HEK293 (cell line): ENCODE measurements around the gene ALDOC.

Experiments used
- CTCF ChIA-PET: fragments of 350-600 bp; formaldehyde crosslinking; extraction: SDS; loops from one replicate; lab custom pipeline; 2021; ENCODE audit warnings: antibody characterized with exemption; lab: Yijun Ruan, JAX
- POLR2A ChIA-PET: fragments of 300-600 bp; formaldehyde crosslinking; extraction: SDS; loops from one replicate; lab custom pipeline; 2020; ENCODE audit warnings: antibody characterized with exemption, inconsistent platforms; lab: Yijun Ruan, JAX
- H3K27ac ChIP-seq: fragments of 200-500 bp; sonication (Bioruptor generic); 2 replicates; pipeline ENCODE4 v1.5.1; 2014; ENCODE audit warnings: low read depth, low read length, control low read depth, inconsistent platforms; ENCODE audit errors: extremely low read depth
- H3K36me3 ChIP-seq, 2 experiments: fragments of 200-500 bp in 1 of 2; sonication (Bioruptor generic) in 1 of 2; 1 replicate in 1 of 2; 2 replicates in 1 of 2; pipeline ENCODE4 v1.5.1; 2014 to 2017; ENCODE audit warnings: inconsistent platforms in 2 of 2, low read length in 2 of 2; ENCODE audit not compliant: control insufficient read depth in 2 of 2, insufficient read depth in 1 of 2
- H3K4me1 ChIP-seq: fragments of 200-500 bp; sonication (Bioruptor generic); 2 replicates; pipeline ENCODE4 v1.5.1; 2014; ENCODE audit warnings: mild to moderate bottlenecking, low read length, inconsistent platforms; ENCODE audit not compliant: control insufficient read depth, insufficient read depth
- H3K4me3 ChIP-seq: 2 replicates; pipeline ENCODE4 v1.5.1; 2011; ENCODE audit warnings: low read depth, mild to moderate bottlenecking, control low read depth, low read length, moderate library complexity
- H3K9me3 ChIP-seq: fragments of 200-500 bp; sonication (Bioruptor generic); 2 replicates; pipeline ENCODE4 v1.5.1; 2014; ENCODE audit warnings: low read depth, low read length, inconsistent platforms; ENCODE audit not compliant: control insufficient read depth, insufficient read depth
- GLIS2 ChIP-seq: fragments of 450-650 bp; formaldehyde crosslinking; IDR thresholded peaks from 2 replicates; pipeline ENCODE4 v1.5.1; 2016; ENCODE audit warnings: missing biosample characterization, missing genetic modification characterization
- HIC1 ChIP-seq: fragments of 450-650 bp; formaldehyde crosslinking; IDR thresholded peaks from 2 replicates; pipeline ENCODE4 v1.5.1; 2016; ENCODE audit warnings: missing biosample characterization, missing genetic modification characterization
- KLF10 ChIP-seq: fragments of 450-650 bp; IDR thresholded peaks from 2 replicates; pipeline ENCODE4 v1.5.1; 2018; ENCODE audit warnings: missing biosample characterization, mild to moderate bottlenecking, missing genetic modification characterization
- KLF8 ChIP-seq: fragments of 450-650 bp; formaldehyde crosslinking; IDR thresholded peaks from 2 replicates; pipeline ENCODE4 v1.5.1; 2016; ENCODE audit warnings: missing biosample characterization, missing genetic modification characterization
- MEIS1 ChIP-seq: sonication (generic); formaldehyde crosslinking; IDR thresholded peaks from 2 replicates; pipeline ENCODE4 v1.8.1; 2022; ENCODE audit warnings: missing genetic modification reagents, mild to moderate bottlenecking, borderline replicate concordance
- OVOL3 ChIP-seq: fragments of 450-650 bp; formaldehyde crosslinking; IDR thresholded peaks from 2 replicates; pipeline ENCODE4 v1.5.1; 2016; ENCODE audit warnings: missing biosample characterization, missing genetic modification characterization
- PRDM4 ChIP-seq: fragments of 450-650 bp; formaldehyde crosslinking; IDR thresholded peaks from 2 replicates; pipeline ENCODE4 v1.5.1; 2017; ENCODE audit warnings: missing biosample characterization, missing genetic modification characterization
- SALL2 ChIP-seq: fragments of 450-650 bp; formaldehyde crosslinking; IDR thresholded peaks from 2 replicates; pipeline ENCODE4 v1.5.0; 2017; ENCODE audit warnings: missing biosample characterization, mild to moderate bottlenecking, missing genetic modification characterization, borderline replicate concordance
- ZBTB8A ChIP-seq: fragments of 450-650 bp; formaldehyde crosslinking; IDR thresholded peaks from 2 replicates; pipeline ENCODE4 v1.5.1; 2016; ENCODE audit warnings: missing biosample characterization, missing genetic modification characterization
- ZIC2 ChIP-seq: fragments of 450-650 bp; formaldehyde crosslinking; IDR thresholded peaks from 2 replicates; pipeline ENCODE4 v1.5.1; 2016; ENCODE audit warnings: missing biosample characterization, missing genetic modification characterization
- ZNF140 ChIP-seq: fragments of 450-650 bp; formaldehyde crosslinking; IDR thresholded peaks from 2 replicates; pipeline ENCODE4 v1.5.1; 2016; ENCODE audit warnings: missing biosample characterization, missing genetic modification characterization
- ZNF148 ChIP-seq: fragments of 450-650 bp; formaldehyde crosslinking; IDR thresholded peaks from 2 replicates; pipeline ENCODE4 v1.5.0; 2017; ENCODE audit warnings: missing biosample characterization, missing genetic modification characterization, borderline replicate concordance
- ZNF157 ChIP-seq: fragments of 450-650 bp; formaldehyde crosslinking; IDR thresholded peaks from 2 replicates; pipeline ENCODE4 v1.5.1; 2016; ENCODE audit warnings: missing biosample characterization, missing genetic modification characterization
- ZNF16 ChIP-seq: fragments of 450-650 bp; formaldehyde crosslinking; IDR thresholded peaks from 2 replicates; pipeline ENCODE4 v1.5.1; 2016; ENCODE audit warnings: low read depth, missing biosample characterization, missing genetic modification characterization
- ZNF175 ChIP-seq: fragments of 450-650 bp; formaldehyde crosslinking; IDR thresholded peaks from 2 replicates; pipeline ENCODE4 v1.5.1; 2016; ENCODE audit warnings: missing biosample characterization, missing genetic modification characterization
- ZNF24 ChIP-seq: fragments of 450-650 bp; formaldehyde crosslinking; IDR thresholded peaks from 2 replicates; pipeline ENCODE4 v1.5.1; 2016; ENCODE audit warnings: missing biosample characterization, missing genetic modification characterization
- ZNF274 ChIP-seq, 2 experiments: fragments of 200-500 bp in 1 of 2; fragments of 450-650 bp in 1 of 2; sonication (Bioruptor generic) in 1 of 2; formaldehyde crosslinking in 1 of 2; IDR thresholded peaks; 2 replicates each; pipeline versions ENCODE4 v1.5.1 to v1.6.1; 2014 to 2016; ENCODE audit warnings: borderline replicate concordance in 1 of 2, inconsistent platforms in 1 of 2, low read length in 1 of 2, missing biosample characterization in 1 of 2, missing genetic modification characterization in 1 of 2
- ZNF311 ChIP-seq: fragments of 450-650 bp; formaldehyde crosslinking; IDR thresholded peaks from 2 replicates; pipeline ENCODE4 v1.5.1; 2017; ENCODE audit warnings: missing biosample characterization, missing genetic modification characterization, borderline replicate concordance
- ZNF394 ChIP-seq: fragments of 450-650 bp; formaldehyde crosslinking; IDR thresholded peaks from 2 replicates; pipeline ENCODE4 v1.5.1; 2016; ENCODE audit warnings: missing biosample characterization, missing genetic modification characterization, mild to moderate bottlenecking, moderate library complexity, borderline replicate concordance
- ZNF514 ChIP-seq: fragments of 450-650 bp; formaldehyde crosslinking; IDR thresholded peaks from 2 replicates; pipeline ENCODE4 v1.5.1; 2016; ENCODE audit warnings: missing biosample characterization, missing genetic modification characterization
- ZNF544 ChIP-seq: fragments of 450-650 bp; formaldehyde crosslinking; IDR thresholded peaks from 2 replicates; pipeline ENCODE4 v1.5.0; 2017; ENCODE audit warnings: missing biosample characterization, missing genetic modification characterization
- ZNF571 ChIP-seq: fragments of 450-650 bp; formaldehyde crosslinking; IDR thresholded peaks from 2 replicates; pipeline ENCODE4 v1.5.0; 2017; ENCODE audit warnings: missing biosample characterization, missing genetic modification characterization
- ZNF610 ChIP-seq: fragments of 450-650 bp; formaldehyde crosslinking; IDR thresholded peaks from 2 replicates; pipeline ENCODE4 v1.5.1; 2016; ENCODE audit warnings: missing biosample characterization, missing genetic modification characterization, borderline replicate concordance
- ZNF624 ChIP-seq: fragments of 450-650 bp; formaldehyde crosslinking; IDR thresholded peaks from 2 replicates; pipeline ENCODE4 v1.5.1; 2017; ENCODE audit warnings: missing biosample characterization, missing genetic modification characterization
- ZNF701 ChIP-seq: fragments of 450-650 bp; formaldehyde crosslinking; IDR thresholded peaks from 2 replicates; pipeline ENCODE4 v1.5.1; 2016; ENCODE audit warnings: missing biosample characterization, missing genetic modification characterization
- ZNF791 ChIP-seq: fragments of 450-650 bp; formaldehyde crosslinking; IDR thresholded peaks from 2 replicates; pipeline ENCODE4 v1.5.1; 2016; ENCODE audit warnings: missing biosample characterization, missing genetic modification characterization
- ZSCAN16 ChIP-seq: fragments of 450-650 bp; formaldehyde crosslinking; IDR thresholded peaks from 2 replicates; pipeline ENCODE4 v1.5.1; 2016; ENCODE audit warnings: missing biosample characterization, missing genetic modification characterization

Gene ALDOC

GRCh38 chr17:28623696-28624095 lies 47.0 kb upstream of the ALDOC start:
- TF ChIP-seq ZBTB8A (tag by site-specific recombination) (no peak), PRDM4 (tag by site-specific recombination) (no peak), ZNF701 (no peak), ZNF175 (tag by site-specific recombination) (no peak), ZNF148 (tag by site-specific recombination) (no peak), KLF10 (tag by site-specific recombination) (no peak), ZIC2 (tag by site-specific recombination) (no peak), MEIS1 (CRISPR knock-in tag) (no peak), HIC1 (tag by site-specific recombination) (no peak), ZNF544 (no peak), ZNF791 (tag by site-specific recombination) (no peak), ZNF24 (tag by site-specific recombination) (no peak), ZNF394 (tag by site-specific recombination) (no peak), ZNF311 (tag by site-specific recombination) (no peak)
- ChIA-PET CTCF (interaction anchor here (0.6 to 3.8 kb wide), 6 partner anchors 8 to 76 kb away, joined by 3 to 25 read pairs (median 5); partner anchors contain the start of gene RSKR), POLR2A (interaction anchor here (1.3 to 3.0 kb wide), 2 partner anchors 10 to 21 kb away, joined by 10 to 13 read pairs; partner anchors contain the start of gene BLTP2)
- H3K4me1 ChIP-seq = no peaks in the 10 kb centered on the region
- H3K9me3 ChIP-seq = no peaks in the 10 kb centered on the region
- peaks cover 74 to 98% of the 10 kb centered on the region in 2 experiments for H3K36me3 ChIP-seq
- H3K27ac ChIP-seq = no peak overlapping the region
- H3K4me3 ChIP-seq = no peak overlapping the region

GRCh38 chr17:28622186-28622585 lies 45.5 kb upstream of the ALDOC start:
- peaks cover 74 to 98% of the 10 kb centered on the region in 2 experiments for H3K36me3 ChIP-seq
- H3K9me3 ChIP-seq = no peaks in the 10 kb centered on the region
- no peak overlapping the region for H3K4me3 ChIP-seq
- H3K27ac ChIP-seq = no peak overlapping the region
- no peaks in the 10 kb centered on the region for H3K4me1 ChIP-seq
- ChIA-PET CTCF (interaction anchor here (1.6 to 2.2 kb wide), 2 partner anchors 10 to 74 kb away, joined by 4 to 8 read pairs; no protein-coding TSS in a partner anchor), POLR2A (interaction anchor here (3.0 kb wide), 1 partner anchor 22 kb away, joined by 13 read pairs; the partner anchor contains the start of gene BLTP2)
- TF ChIP-seq ZNF274 (IDR thresholded peaks at IDR 0.05; ENCODE audit: low read length) (no peak), ZNF274 (tag by site-specific recombination; IDR thresholded peaks at IDR 0.05; ENCODE audit: borderline replicate concordance) (no peak), ZNF157 (tag by site-specific recombination) (no peak), KLF8 (tag by site-specific recombination) (no peak), SALL2 (tag by site-specific recombination) (no peak), ZIC2 (tag by site-specific recombination) (no peak), ZNF514 (tag by site-specific recombination) (no peak), OVOL3 (no peak), ZNF16 (tag by site-specific recombination) (no peak), ZNF571 (tag by site-specific recombination) (no peak), ZNF610 (tag by site-specific recombination) (no peak), ZSCAN16 (tag by site-specific recombination) (no peak), ZNF140 (tag by site-specific recombination) (no peak), GLIS2 (tag by site-specific recombination) (no peak), ZNF624 (tag by site-specific recombination) (no peak)
